Lower leg skin (tissue), 4 donors: ENCODE results near the gene TLK1. TPM values are rescaled to one million over a fixed set of nuclear protein-coding genes. Genes with fewer than 3 reads are reported as not detected.
"Not testable (repeated sequence)": the region's sequence is repeated elsewhere in the genome, so short reads cannot be mapped to it uniquely, and the experiment has no call there.

Source experiments
- DNase-seq, 2 donors: peaks; one replicate each; pipeline ENCODE4 v3.0.0-alpha.2; 2019; ENCODE audit warnings: low spot score in 2 of 2
- H3K4me3 ChIP-seq: fragments of 200-600 bp; sonication (generic); 2 replicates; pipeline ENCODE4 v1.5.1; 2017; ENCODE audit warnings: mild to moderate bottlenecking, low read depth; ENCODE audit not compliant: poor library complexity, severe bottlenecking
- POLR2A ChIP-seq, 2 donors: fragments of 450-650 bp; IDR thresholded peaks; one replicate each; pipeline ENCODE4 v1.6.1; 2016 to 2017; ENCODE audit warnings: antibody characterized with exemption in 2 of 2, mild to moderate bottlenecking in 1 of 2, moderate library complexity in 1 of 2
- WGBS, 2 donors: methylation state at CpG; one replicate each; pipeline ENCODE4 v1.1.5; 2018; 5-methylcytosine and 5-hydroxymethylcytosine counted together
- intact Hi-C: fragments of 100-400 bp; cut with DNase I; formaldehyde crosslinking; loops from one replicate; pipeline ENCODE4 v1.15.0; 2023; ENCODE audit warnings: low total_unique reads
- total RNA-seq, 4 donors: library from RNA; depleted of rRNA; stranded (reverse); fragments of >200 nt; gene quantifications; one replicate each; pipeline ENCODE4 v1.1.0, GENCODE V29; 2016
- TF ChIP-seq, protein P1 (sequence below), 3 donors: fragments of 450-650 bp; IDR thresholded peaks; one replicate each; pipeline ENCODE4 v1.5.1; 2016; ENCODE audit warnings: antibody characterized with exemption in 3 of 3, mild to moderate bottlenecking in 3 of 3, moderate library complexity in 2 of 3

The TLK1 gene
- total RNA-seq, 4 donors from 2014 or later: 22.9 to 68.3 (median 26.2) TPM

DNA sequence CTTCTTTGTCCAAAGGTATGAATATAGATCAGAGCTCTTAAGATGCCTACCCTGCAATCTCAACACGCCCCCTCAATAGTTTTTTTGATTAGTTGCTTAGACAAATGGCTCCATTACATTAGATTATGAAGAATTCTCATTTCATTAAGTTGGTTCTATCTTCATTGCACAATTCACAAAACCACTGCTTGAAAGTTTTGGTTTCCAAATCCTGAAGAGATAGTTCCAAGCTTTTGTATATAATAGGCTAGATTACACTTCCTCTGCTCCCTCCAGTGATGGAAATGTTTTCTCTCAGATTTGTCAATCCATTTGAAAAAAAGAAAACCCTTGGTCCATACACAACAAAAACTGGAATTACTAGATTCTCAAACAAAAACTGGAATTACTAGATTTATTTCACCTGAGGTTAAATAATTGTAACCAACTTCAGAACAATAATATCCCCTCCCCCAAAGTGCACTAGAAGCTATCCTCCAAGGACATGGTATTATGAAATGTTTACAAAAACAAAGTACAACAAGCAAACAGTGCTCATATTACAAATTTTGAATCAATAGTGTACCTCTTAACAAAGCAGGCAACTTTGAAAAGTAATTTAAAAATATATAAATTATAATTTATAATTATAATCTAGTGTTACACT lies 6.8 kb upstream of the TLK1 start:
- intact Hi-C loops: no loop called here
- no peak for DNase-seq
- 88 to 90% methylated on average over 1 of the region's 1 CpG for WGBS, 2 donors
- no peak overlapping the region for H3K4me3 ChIP-seq
- TF ChIP-seq, protein P1, sequence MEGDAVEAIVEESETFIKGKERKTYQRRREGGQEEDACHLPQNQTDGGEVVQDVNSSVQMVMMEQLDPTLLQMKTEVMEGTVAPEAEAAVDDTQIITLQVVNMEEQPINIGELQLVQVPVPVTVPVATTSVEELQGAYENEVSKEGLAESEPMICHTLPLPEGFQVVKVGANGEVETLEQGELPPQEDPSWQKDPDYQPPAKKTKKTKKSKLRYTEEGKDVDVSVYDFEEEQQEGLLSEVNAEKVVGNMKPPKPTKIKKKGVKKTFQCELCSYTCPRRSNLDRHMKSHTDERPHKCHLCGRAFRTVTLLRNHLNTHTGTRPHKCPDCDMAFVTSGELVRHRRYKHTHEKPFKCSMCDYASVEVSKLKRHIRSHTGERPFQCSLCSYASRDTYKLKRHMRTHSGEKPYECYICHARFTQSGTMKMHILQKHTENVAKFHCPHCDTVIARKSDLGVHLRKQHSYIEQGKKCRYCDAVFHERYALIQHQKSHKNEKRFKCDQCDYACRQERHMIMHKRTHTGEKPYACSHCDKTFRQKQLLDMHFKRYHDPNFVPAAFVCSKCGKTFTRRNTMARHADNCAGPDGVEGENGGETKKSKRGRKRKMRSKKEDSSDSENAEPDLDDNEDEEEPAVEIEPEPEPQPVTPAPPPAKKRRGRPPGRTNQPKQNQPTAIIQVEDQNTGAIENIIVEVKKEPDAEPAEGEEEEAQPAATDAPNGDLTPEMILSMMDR (IDR thresholded peaks at IDR 0.05): no peak
- TF ChIP-seq POLR2A (IDR thresholded peaks at IDR 0.05): no peak

DNA sequence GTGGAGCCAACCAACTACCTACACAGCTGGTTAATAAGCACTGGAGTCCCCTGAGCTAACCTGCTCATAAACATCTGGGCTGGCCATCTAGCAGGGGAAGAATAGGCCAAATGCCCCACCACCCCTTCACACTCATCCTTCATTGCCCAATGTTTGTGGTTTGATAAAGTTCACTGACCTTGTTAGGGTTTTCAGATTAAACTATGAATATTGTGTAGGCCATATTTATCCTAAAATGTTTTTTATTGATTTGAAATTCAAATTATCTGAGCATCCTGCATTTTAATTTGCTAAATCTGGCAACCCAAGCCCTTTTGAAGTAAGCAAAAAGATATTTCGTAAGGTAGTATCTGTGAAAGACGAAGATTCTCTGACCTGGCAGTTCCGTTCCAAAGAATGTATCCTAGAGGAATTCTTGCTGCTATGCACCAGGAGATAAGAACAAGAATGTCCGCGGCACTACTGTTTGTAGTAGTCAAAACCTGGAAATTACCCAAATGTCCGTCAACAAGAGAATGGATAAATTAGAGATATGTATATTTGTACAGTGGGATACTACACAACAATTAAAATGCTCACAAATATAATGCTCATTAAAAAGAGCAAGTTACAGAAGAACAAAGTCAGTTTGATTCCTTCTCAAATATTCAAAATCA lies 5.8 kb upstream of the TLK1 start:
- TF ChIP-seq POLR2A (IDR thresholded peaks at IDR 0.05): no peak
- TF ChIP-seq, protein P1 (IDR thresholded peaks at IDR 0.05): no peak
- DNase-seq: no peak
- 94 to 95% methylated on average over 6 of the region's 6 CpGs for WGBS, 2 donors
- H3K4me3 ChIP-seq: no peak overlapping the region
- intact Hi-C loops: no loop called here

DNA sequence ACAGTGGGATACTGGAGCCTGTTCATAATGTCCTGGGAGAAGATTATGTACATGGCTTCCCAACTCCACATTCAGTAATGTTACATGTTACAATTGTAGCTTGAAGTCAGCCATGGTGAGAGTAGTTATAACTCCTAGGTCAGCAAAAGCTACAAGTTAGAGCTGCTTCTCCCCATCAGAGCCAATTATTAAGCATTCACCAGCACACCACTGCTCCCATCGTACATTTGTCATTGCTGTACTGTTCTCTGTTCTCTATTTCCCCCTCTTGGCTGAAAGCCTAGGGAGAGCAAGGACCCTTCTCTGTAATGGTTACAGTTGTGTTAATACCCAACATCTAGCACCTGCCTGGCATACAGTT lies 5.3 kb upstream of the TLK1 start:
- no peak overlapping the region for H3K4me3 ChIP-seq
- TF ChIP-seq, protein P1 (IDR thresholded peaks at IDR 0.05): no peak
- no peak for TF ChIP-seq POLR2A (IDR thresholded peaks at IDR 0.05)
- WGBS, 2 donors: 94 to 97% methylated on average over 1 of the region's 1 CpG
- intact Hi-C loops: no loop called here
- DNase-seq: no peak

DNA sequence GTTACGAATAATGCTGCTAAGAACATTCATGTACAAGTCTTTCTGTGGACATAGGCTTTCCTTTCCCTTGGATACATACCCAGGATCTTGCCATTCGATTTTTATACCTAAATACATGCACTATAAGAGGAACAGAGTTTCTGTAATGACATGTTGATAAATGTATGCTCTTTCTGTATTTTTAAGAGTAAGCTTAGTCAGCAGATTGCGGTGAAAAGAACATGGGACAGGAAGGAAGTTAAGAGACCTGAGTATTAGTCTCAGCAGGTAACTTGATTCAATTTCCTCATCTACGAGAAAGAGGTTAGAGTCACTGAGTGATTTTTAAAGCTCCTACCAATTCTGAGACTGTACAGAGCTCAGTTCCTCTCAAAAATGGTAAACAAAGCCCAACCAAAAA lies 2.6 kb upstream of the TLK1 start:
- TF ChIP-seq POLR2A (IDR thresholded peaks at IDR 0.05): no peak
- TF ChIP-seq, protein P1 (IDR thresholded peaks at IDR 0.05): no peak
- intact Hi-C loops: loop anchor here (5.0 kb wide), 1 partner anchor 191 kb away; no protein-coding TSS in a partner anchor
- WGBS, 2 donors: 79 to 86% methylated on average over 4 of the region's 4 CpGs
- DNase-seq: no peak
- H3K4me3 ChIP-seq: no peak overlapping the region

DNA sequence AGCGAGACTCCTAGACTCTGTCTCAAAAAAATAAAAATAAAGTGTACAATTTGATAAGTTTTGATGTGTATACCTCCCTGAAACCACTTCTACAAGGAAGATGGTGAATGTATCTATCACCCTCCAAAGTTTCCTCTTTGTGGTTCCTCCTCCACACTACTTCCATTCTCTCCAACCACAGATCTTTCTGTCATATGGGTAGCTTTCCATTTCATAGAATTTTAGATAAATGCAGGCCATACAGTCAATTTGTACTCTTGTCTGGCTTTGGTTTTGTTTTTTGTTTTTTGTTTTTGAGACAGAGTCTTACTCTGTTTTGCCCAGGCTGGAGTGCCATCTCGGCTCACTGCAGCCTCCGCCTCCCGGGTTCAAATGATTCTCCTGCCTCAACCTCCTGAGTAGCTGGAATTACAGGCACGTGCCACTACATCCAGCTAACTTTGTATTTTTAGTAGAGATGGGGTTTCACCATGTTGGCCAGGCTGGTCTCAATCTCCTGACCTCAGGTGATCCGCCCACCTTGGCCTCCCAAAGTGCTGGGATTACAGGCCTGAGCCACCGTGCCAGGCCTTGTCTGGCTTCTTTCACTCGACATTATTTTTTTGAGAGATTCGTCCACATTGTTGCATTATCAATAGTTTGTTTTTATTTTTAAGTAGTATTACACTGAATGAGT lies 2.0 kb upstream of the TLK1 start:
- intact Hi-C loops: loop anchor here (5.0 kb wide), 1 partner anchor 190 kb away; no protein-coding TSS in a partner anchor
- 90 to 94% methylated on average over 9 of the region's 9 CpGs for WGBS, 2 donors
- H3K4me3 ChIP-seq, DNase-seq: not testable (repeated sequence)
